GM23248 (cell line): Measurements from ENCODE around the gene ANKRD11.

Source experiments
- EZH2 ChIP-seq: fragments of 200-600 bp; sonication (generic); IDR thresholded peaks from 2 replicates; pipeline ENCODE4 v1.6.1; 2018; ENCODE audit warnings: antibody characterized with exemption, mild to moderate bottlenecking; ENCODE audit not compliant: insufficient read depth, poor library complexity, severe bottlenecking
- EZH2phosphoT487 ChIP-seq: fragments of 200-600 bp; sonication (generic); IDR thresholded peaks from 2 replicates; pipeline ENCODE4 v1.6.1; 2018; ENCODE audit warnings: antibody characterized with exemption, moderate library complexity, mild to moderate bottlenecking, low read depth; ENCODE audit not compliant: insufficient read depth

GRCh38 chr16:89426736-89427530 lies 63.4 kb downstream of the ANKRD11 start:
- TF ChIP-seq EZH2 (no peak), EZH2phosphoT487 (no peak)
